HG03565 (cell line): ENCODE measurements around the gene HORMAD2.

Experiments
- ATAC-seq: cut with Tn5 transposase; IDR thresholded peaks from one replicate; pipeline ENCODE4 v1.9.1; 2021; ENCODE audit warnings: mild to moderate bottlenecking, moderate library complexity; ENCODE audit not compliant: unreplicated experiment

HORMAD2 gene

GRCh38 chr22:30159561-30160353 lies 79.5 kb downstream of the HORMAD2 start:
- no peak for ATAC-seq

- ATAC-seq, result no peak
Measured at GRCh38 chr22:30161051-30161469, 80.8 kb downstream of the HORMAD2 start.

GRCh38 chr22:30167296-30167695 lies 87.0 kb downstream of the HORMAD2 start:
- no peak for ATAC-seq

- ATAC-seq, result no peak
Measured at GRCh38 chr22:30167734-30168133, 87.5 kb downstream of the HORMAD2 start.

- no peak for ATAC-seq
Measured at GRCh38 chr22:30169002-30169401, 88.7 kb downstream of the HORMAD2 start.

GRCh38 chr22:30170129-30170528 lies 89.9 kb downstream of the HORMAD2 start:
- no peak for ATAC-seq

- no peak for ATAC-seq
Measured at GRCh38 chr22:30171008-30171407, 90.7 kb downstream of the HORMAD2 start.

GRCh38 chr22:30175690-30176288 lies 95.5 kb downstream of the HORMAD2 start:
- no peak for ATAC-seq

GRCh38 chr22:30176431-30176830 lies 96.2 kb downstream of the HORMAD2 start:
- no peak for ATAC-seq

GRCh38 chr22:30178181-30179126 lies 98.2 kb downstream of the HORMAD2 start:
- no peak for ATAC-seq

- ATAC-seq, result no peak
Measured at GRCh38 chr22:30180616-30181015, 100.4 kb downstream of the HORMAD2 start.

GRCh38 chr22:30181459-30182349 lies 101.4 kb downstream of the HORMAD2 start:
- ATAC-seq, result no peak

GRCh38 chr22:30182350-30182745 lies 102.1 kb downstream of the HORMAD2 start:
- ATAC-seq, result no peak

- ATAC-seq, result no peak
Measured at GRCh38 chr22:30182815-30183214, 102.6 kb downstream of the HORMAD2 start.

- no peak for ATAC-seq
Measured at GRCh38 chr22:30183271-30183670, 103.0 kb downstream of the HORMAD2 start.

GRCh38 chr22:30183861-30184278 lies 103.6 kb downstream of the HORMAD2 start:
- ATAC-seq, result no peak

- ATAC-seq, result no peak
Measured at GRCh38 chr22:30185129-30185528, 104.9 kb downstream of the HORMAD2 start.

- no peak for ATAC-seq
Measured at GRCh38 chr22:30185549-30185948, 105.3 kb downstream of the HORMAD2 start.

GRCh38 chr22:30186041-30186440 lies 105.8 kb downstream of the HORMAD2 start:
- ATAC-seq, result no peak

- no peak for ATAC-seq
Measured at GRCh38 chr22:30186510-30186909, 106.2 kb downstream of the HORMAD2 start.
